K562 (cell line): ENCODE measurements around the gene BCL7C. TPM values are rescaled to one million over a fixed set of nuclear protein-coding genes. Genes with fewer than 3 reads are reported as not detected.

Source experiments
- ADNP ChIP-seq: fragments of 200-800 bp; sonication (Bioruptor generic); IDR thresholded peaks from 2 replicates; pipeline ENCODE4 v1.6.1; 2016; ENCODE audit warnings: missing genetic modification characterization, missing compliant biosample characterization
- AFF1 ChIP-seq, 2 experiments: fragments of 450-650 bp; IDR thresholded peaks; 2 replicates each; pipeline ENCODE4 v1.6.1; 2018; ENCODE audit warnings: mild to moderate bottlenecking in 2 of 2, low read depth in 1 of 2; ENCODE audit not compliant: partially characterized antibody in 2 of 2
- CBX8 ChIP-seq: fragments of 200-600 bp; sonication (generic); IDR thresholded peaks from 2 replicates; pipeline ENCODE4 v1.6.1; 2012; ENCODE audit warnings: borderline replicate concordance, mixed run types, low read depth, mild to moderate bottlenecking, moderate library complexity, mixed read lengths, low read length, control low read depth, inconsistent platforms; ENCODE audit not compliant: poor library complexity, severe bottlenecking; ENCODE audit errors: extremely low read depth
- CEBPG ChIP-seq, 3 experiments: fragments of 200-800 bp in 1 of 3; sonication (Bioruptor generic) in 1 of 3; sonication (generic) in 1 of 3; formaldehyde crosslinking in 1 of 3; IDR thresholded peaks in 2 of 3; conservative IDR thresholded peaks in 1 of 3; 2 replicates each; pipeline versions ENCODE4 v1.6.1 to v1.8.0; 2016 to 2022; ENCODE audit warnings: missing compliant biosample characterization in 2 of 3, missing genetic modification characterization in 2 of 3, mild to moderate bottlenecking in 1 of 3, missing genetic modification reagents in 1 of 3
- CREB1 ChIP-seq, 2 experiments: sonication (generic) in 1 of 2; formaldehyde crosslinking in 1 of 2; IDR thresholded peaks; 2 replicates each; pipeline versions ENCODE4 v1.6.1 to v1.8.0; 2012 to 2022; ENCODE audit warnings: inconsistent platforms in 1 of 2, mild to moderate bottlenecking in 1 of 2, missing genetic modification reagents in 1 of 2, moderate library complexity in 1 of 2
- ETS2 ChIP-seq: IDR thresholded peaks from 2 replicates; pipeline ENCODE4 v1.6.1; 2016; ENCODE audit warnings: borderline replicate concordance, missing genetic modification characterization, mild to moderate bottlenecking, moderate library complexity, missing compliant biosample characterization; ENCODE audit not compliant: poor library complexity, severe bottlenecking
- GABPA ChIP-seq: fragments of 200-800 bp; sonication (Bioruptor generic); conservative IDR thresholded peaks from 2 replicates; pipeline ENCODE4 v1.6.1; 2016; ENCODE audit warnings: low read depth, missing genetic modification characterization, missing compliant biosample characterization
- IRF9 ChIP-seq: fragments of 450-650 bp; IDR thresholded peaks from 2 replicates; pipeline ENCODE4 v1.6.1; 2016; ENCODE audit warnings: missing biosample characterization, missing genetic modification characterization
- RBM34 ChIP-seq: fragments of 200-400 bp; formaldehyde crosslinking; IDR thresholded peaks from 2 replicates; pipeline ENCODE4 v1.6.1; 2018; ENCODE audit warnings: low read length, borderline replicate concordance; ENCODE audit not compliant: insufficient read depth
- RCOR1 ChIP-seq, 2 experiments: IDR thresholded peaks; 2 replicates each; pipeline ENCODE4 v1.6.1; 2012; ENCODE audit warnings: low read depth in 2 of 2, low read length in 2 of 2, borderline replicate concordance in 1 of 2, improper control_type of control experiment in 1 of 2
- SIN3A ChIP-seq, 2 experiments: fragments of 150-350 bp in 1 of 2; IDR thresholded peaks; 2 replicates each; pipeline ENCODE4 v1.6.1; 2011 to 2016; ENCODE audit warnings: borderline replicate concordance in 2 of 2, low read depth in 2 of 2, low read length in 2 of 2, mild to moderate bottlenecking in 2 of 2, moderate library complexity in 2 of 2; ENCODE audit not compliant: control insufficient read depth in 1 of 2
- SIX5 ChIP-seq, 2 experiments: IDR thresholded peaks; 2 replicates each; pipeline ENCODE4 v1.6.1; 2011; ENCODE audit warnings: low read length in 2 of 2, borderline replicate concordance in 1 of 2, low read depth in 1 of 2, mild to moderate bottlenecking in 1 of 2, moderate library complexity in 1 of 2; ENCODE audit not compliant: insufficient read depth in 1 of 2
- SMAD1 ChIP-seq: fragments of 150-350 bp; IDR thresholded peaks from 2 replicates; pipeline ENCODE4 v1.6.1; 2014; ENCODE audit warnings: low read length, low read depth; ENCODE audit not compliant: partially characterized antibody
- SP1 ChIP-seq: sonication (generic); formaldehyde crosslinking; IDR thresholded peaks from 2 replicates; pipeline ENCODE4 v1.8.1; 2022; ENCODE audit warnings: mild to moderate bottlenecking, missing genetic modification reagents
- ZNF12 ChIP-seq: sonication (generic); formaldehyde crosslinking; IDR thresholded peaks from 2 replicates; pipeline ENCODE4 v1.4.0; 2020; ENCODE audit warnings: mild to moderate bottlenecking, missing genetic modification reagents
- ZNF23 ChIP-seq: fragments of 250-450 bp; sonication (Bioruptor Pico); IDR thresholded peaks from 2 replicates; pipeline ENCODE4 v1.4.0; 2020; ENCODE audit warnings: mild to moderate bottlenecking
- polyA plus RNA-seq, 8 experiments: library from polyadenylated mRNA; depleted of rRNA in 4 of 8; stranded (reverse) in 5 of 8; unstranded in 3 of 8; fragments of >200 nt; fragmentation: Nextera tagmentation in 2 of 8; fragmentation: Illumina TruSeq in 1 of 8; extraction: Ambion mirVana in 2 of 8; extraction: Trizol in 1 of 8; gene quantifications; 2 replicates each; pipeline versions ENCODE4 v1.2.1 to v1.2.3, GENCODE V29; 2011 to 2014; ENCODE audit warnings: inconsistent platforms in 1 of 8, missing spikeins in 1 of 8
- total RNA-seq, 7 experiments: library from RNA; depleted of rRNA in 6 of 7; stranded (reverse); fragments of >200 nt in 6 of 7; fragmentation: Illumina TruSeq in 2 of 7; extraction: Trizol in 2 of 7; gene quantifications; 2 replicates each; pipeline versions ENCODE4 v1.2.1 to v1.2.3, GENCODE V29; 2011 to 2021; ENCODE audit warnings: low replicate concordance in 1 of 7
- TF ChIP-seq, protein P1 (sequence below), 3 experiments: fragments of 200-800 bp in 1 of 3; sonication (Bioruptor generic) in 1 of 3; sonication (generic) in 1 of 3; formaldehyde crosslinking in 1 of 3; IDR thresholded peaks; 2 replicates each; pipeline versions ENCODE4 v1.6.1 to v1.8.0; 2016 to 2022; ENCODE audit warnings: mild to moderate bottlenecking in 2 of 3, missing compliant biosample characterization in 2 of 3, missing genetic modification characterization in 2 of 3, missing genetic modification reagents in 1 of 3

The BCL7C gene
- total and polyA plus RNA-seq, 9 of the 15 experiments (the other 6 are each of a cell fraction or from before 2014, with no cell fraction given), result 1.7 to 85.8 (median 19.6) TPM

- TF ChIP-seq AFF1 (IDR thresholded peaks at IDR 0.05; ENCODE audit: low read depth in 1 of 2, partially characterized antibody in 2 of 2) (no peak), IRF9 (tag) (no peak), SP1 (CRISPR knock-in tag) (peak; percentile 49; the same call in 1 of the 2 replicates), RBM34 (no peak), SIX5 (IDR thresholded peaks at IDR 0.05; ENCODE audit: borderline replicate concordance in 1 of 2, insufficient read depth in 1 of 2, low read depth in 1 of 2, low read length in 2 of 2) (no peak), CEBPG (CRISPR knock-in tag; IDR thresholded peaks at IDR 0.05) (no peak), CEBPG (tag; conservative IDR thresholded peaks at IDR 0.05 in 1 of 2, IDR thresholded peaks at IDR 0.05 in 1 of 2) (no peak), ADNP (no peak), SMAD1 (no peak), SIN3A (IDR thresholded peaks at IDR 0.05; ENCODE audit: borderline replicate concordance in 2 of 2, control insufficient read depth in 1 of 2, low read depth in 2 of 2, low read length in 2 of 2) (peak in 1 of 2 experiments; percentile 32; a peak in 1 of 4 replicates), ZNF23 (CRISPR knock-in tag) (no peak), RCOR1 (IDR thresholded peaks at IDR 0.05; ENCODE audit: borderline replicate concordance in 1 of 2, low read depth in 2 of 2, low read length in 2 of 2) (peak in 1 of 2 experiments; percentile 18; a peak in 1 of 4 replicates), GABPA (tag) (peak; percentile 35; the same call in 1 of the 2 replicates), CBX8 (no peak), ETS2 (tag) (no peak), CREB1 (IDR thresholded peaks at IDR 0.05) (peak; percentile 21; the same call in 1 of the 2 replicates), CREB1 (CRISPR knock-in tag; IDR thresholded peaks at IDR 0.05) (peak; percentile 77; the same call in 1 of the 2 replicates), ZNF12 (CRISPR knock-in tag) (no peak)
- TF ChIP-seq, protein P1, sequence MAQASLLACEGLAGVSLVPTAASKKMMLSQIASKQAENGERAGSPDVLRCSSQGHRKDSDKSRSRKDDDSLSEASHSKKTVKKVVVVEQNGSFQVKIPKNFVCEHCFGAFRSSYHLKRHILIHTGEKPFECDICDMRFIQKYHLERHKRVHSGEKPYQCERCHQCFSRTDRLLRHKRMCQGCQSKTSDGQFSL (CRISPR knock-in tag; IDR thresholded peaks at IDR 0.05), result peak; percentile 95
- TF ChIP-seq, protein P1 (tag; IDR thresholded peaks at IDR 0.05), result peak in 1 of 2 experiments; percentile 75; a peak in 2 of 4 replicates
Measured at GRCh38 chr16:30941600-30942425, 47.9 kb upstream of the BCL7C start (continued).
